ENCODE measurements around the gene BCKDK.
A peak's percentile ranks its signal among the peaks of the same experiment; 100 is the strongest.

Gene BCKDK

DNA sequence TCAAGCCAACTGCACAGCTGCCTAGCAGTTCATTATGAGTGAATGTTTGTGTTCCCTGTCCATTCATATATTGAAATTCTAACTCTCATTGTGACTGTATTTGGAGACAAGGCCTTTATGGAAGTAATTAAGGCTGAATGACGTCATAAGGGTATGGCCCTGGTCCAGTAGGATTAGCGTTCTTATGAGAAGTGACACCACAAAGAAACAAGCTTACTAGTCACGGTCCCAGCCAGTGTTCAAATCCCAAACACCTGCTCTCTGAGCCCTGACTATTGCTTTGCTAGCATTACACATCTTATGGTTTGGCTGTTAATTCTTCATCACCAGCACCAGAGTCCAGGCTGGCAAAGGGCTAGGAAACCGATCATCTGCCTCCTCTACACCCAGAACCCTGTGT lies 36.3 kb upstream of the BCKDK start (continued):
- TF ChIP-seq, protein P1, sequence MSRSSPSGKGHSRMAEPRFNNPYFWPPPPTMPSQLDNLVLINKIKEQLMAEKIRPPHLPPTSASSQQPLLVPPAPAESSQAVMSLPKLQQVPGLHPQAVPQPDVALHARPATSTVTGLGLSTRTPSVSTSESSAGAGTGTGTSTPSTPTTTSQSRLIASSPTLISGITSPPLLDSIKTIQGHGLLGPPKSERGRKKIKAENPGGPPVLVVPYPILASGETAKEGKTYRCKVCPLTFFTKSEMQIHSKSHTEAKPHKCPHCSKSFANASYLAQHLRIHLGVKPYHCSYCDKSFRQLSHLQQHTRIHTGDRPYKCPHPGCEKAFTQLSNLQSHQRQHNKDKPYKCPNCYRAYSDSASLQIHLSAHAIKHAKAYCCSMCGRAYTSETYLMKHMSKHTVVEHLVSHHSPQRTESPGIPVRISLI (tag by site-specific recombination; IDR thresholded peaks at IDR 0.05): no peak
- TF ChIP-seq GFI1B (tag by site-specific recombination; IDR thresholded peaks at IDR 0.05) (no peak), ZNF394 (tag by site-specific recombination; IDR thresholded peaks at IDR 0.05; ENCODE audit: borderline replicate concordance) (peak; percentile 53; the same call in 1 of the 2 replicates), TRIM28 (IDR thresholded peaks at IDR 0.05; ENCODE audit: borderline replicate concordance, low read length) (no peak), ZNF518A (tag by site-specific recombination; conservative IDR thresholded peaks at IDR 0.05; ENCODE audit: low read depth) (no peak), ZBTB17 (tag by site-specific recombination; IDR thresholded peaks at IDR 0.05) (no peak), TCF7L2 (IDR thresholded peaks at IDR 0.05; ENCODE audit: borderline replicate concordance, low read depth, low read length) (no peak), ZBTB21 (tag by site-specific recombination; IDR thresholded peaks at IDR 0.05) (peak; percentile 91), BCL6B (tag by site-specific recombination; IDR thresholded peaks at IDR 0.05) (no peak), ZNF148 (tag by site-specific recombination; IDR thresholded peaks at IDR 0.05; ENCODE audit: borderline replicate concordance) (no peak), ZNF843 (tag by site-specific recombination; IDR thresholded peaks at IDR 0.05) (0 out of 2 replicates have a peak, but pooled peaks have one; percentile 28), ZNF585B (tag by site-specific recombination; IDR thresholded peaks at IDR 0.05) (no peak), ZNF664 (tag by site-specific recombination; IDR thresholded peaks at IDR 0.05) (no peak), ZFP69B (tag by site-specific recombination; IDR thresholded peaks at IDR 0.05) (no peak), ZNF561 (tag by site-specific recombination; IDR thresholded peaks at IDR 0.05; ENCODE audit: borderline replicate concordance) (no peak), ZNF600 (tag by site-specific recombination; IDR thresholded peaks at IDR 0.05) (peak; percentile 84), ZNF777 (tag by site-specific recombination; IDR thresholded peaks at IDR 0.05; ENCODE audit: borderline replicate concordance) (no peak), ZNF221 (tag by site-specific recombination; IDR thresholded peaks at IDR 0.05; ENCODE audit: borderline replicate concordance) (no peak), ZNF473 (tag by site-specific recombination; IDR thresholded peaks at IDR 0.05) (no peak), HOXA7 (CRISPR knock-in tag; IDR thresholded peaks at IDR 0.05; ENCODE audit: borderline replicate concordance) (no peak), ZNF707 (tag by site-specific recombination; IDR thresholded peaks at IDR 0.05) (no peak)
- TF ChIP-seq, protein P2, sequence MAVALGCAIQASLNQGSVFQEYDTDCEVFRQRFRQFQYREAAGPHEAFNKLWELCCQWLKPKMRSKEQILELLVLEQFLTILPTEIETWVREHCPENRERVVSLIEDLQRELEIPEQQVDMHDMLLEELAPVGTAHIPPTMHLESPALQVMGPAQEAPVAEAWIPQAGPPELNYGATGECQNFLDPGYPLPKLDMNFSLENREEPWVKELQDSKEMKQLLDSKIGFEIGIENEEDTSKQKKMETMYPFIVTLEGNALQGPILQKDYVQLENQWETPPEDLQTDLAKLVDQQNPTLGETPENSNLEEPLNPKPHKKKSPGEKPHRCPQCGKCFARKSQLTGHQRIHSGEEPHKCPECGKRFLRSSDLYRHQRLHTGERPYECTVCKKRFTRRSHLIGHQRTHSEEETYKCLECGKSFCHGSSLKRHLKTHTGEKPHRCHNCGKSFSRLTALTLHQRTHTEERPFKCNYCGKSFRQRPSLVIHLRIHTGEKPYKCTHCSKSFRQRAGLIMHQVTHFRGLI (tag by site-specific recombination; IDR thresholded peaks at IDR 0.05): no peak
- TF ChIP-seq, protein P3, sequence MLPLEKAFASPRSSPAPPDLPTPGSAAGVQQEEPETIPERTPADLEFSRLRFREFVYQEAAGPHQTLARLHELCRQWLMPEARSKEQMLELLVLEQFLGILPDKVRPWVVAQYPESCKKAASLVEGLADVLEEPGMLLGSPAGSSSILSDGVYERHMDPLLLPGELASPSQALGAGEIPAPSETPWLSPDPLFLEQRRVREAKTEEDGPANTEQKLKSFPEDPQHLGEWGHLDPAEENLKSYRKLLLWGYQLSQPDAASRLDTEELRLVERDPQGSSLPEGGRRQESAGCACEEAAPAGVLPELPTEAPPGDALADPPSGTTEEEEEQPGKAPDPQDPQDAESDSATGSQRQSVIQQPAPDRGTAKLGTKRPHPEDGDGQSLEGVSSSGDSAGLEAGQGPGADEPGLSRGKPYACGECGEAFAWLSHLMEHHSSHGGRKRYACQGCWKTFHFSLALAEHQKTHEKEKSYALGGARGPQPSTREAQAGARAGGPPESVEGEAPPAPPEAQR (tag by site-specific recombination; IDR thresholded peaks at IDR 0.05): no peak
- TF ChIP-seq, protein P4, sequence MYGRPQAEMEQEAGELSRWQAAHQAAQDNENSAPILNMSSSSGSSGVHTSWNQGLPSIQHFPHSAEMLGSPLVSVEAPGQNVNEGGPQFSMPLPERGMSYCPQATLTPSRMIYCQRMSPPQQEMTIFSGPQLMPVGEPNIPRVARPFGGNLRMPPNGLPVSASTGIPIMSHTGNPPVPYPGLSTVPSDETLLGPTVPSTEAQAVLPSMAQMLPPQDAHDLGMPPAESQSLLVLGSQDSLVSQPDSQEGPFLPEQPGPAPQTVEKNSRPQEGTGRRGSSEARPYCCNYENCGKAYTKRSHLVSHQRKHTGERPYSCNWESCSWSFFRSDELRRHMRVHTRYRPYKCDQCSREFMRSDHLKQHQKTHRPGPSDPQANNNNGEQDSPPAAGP (tag by site-specific recombination; IDR thresholded peaks at IDR 0.05): peak; percentile 68; the same call in 1 of the 2 replicates
- TF ChIP-seq, protein P5, sequence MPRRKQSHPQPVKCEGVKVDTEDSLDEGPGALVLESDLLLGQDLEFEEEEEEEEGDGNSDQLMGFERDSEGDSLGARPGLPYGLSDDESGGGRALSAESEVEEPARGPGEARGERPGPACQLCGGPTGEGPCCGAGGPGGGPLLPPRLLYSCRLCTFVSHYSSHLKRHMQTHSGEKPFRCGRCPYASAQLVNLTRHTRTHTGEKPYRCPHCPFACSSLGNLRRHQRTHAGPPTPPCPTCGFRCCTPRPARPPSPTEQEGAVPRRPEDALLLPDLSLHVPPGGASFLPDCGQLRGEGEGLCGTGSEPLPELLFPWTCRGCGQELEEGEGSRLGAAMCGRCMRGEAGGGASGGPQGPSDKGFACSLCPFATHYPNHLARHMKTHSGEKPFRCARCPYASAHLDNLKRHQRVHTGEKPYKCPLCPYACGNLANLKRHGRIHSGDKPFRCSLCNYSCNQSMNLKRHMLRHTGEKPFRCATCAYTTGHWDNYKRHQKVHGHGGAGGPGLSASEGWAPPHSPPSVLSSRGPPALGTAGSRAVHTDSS (tag by site-specific recombination; IDR thresholded peaks at IDR 0.05): no peak

Measured in HEK293 (cell line).